ENCODE results near the gene LIX1L. TPM values are rescaled to one million over a fixed set of nuclear protein-coding genes. Genes with fewer than 3 reads are reported as not detected.

LIX1L gene
- total and polyA plus RNA-seq, 12 donors, result 7.1 to 30.0 (median 23.8) TPM

GRCh38 chr1:145963265-145964019 is 5.6 kb upstream of the LIX1L start:
- peaks cover 14 to 66% (median 55%) of the 10 kb centered on the region in 9 donors for H3K4me1 ChIP-seq
- DNase-seq (no peak), ATAC-seq (no peak)
- H3K27me3 ChIP-seq, result peaks cover 0 to 9% (median 0%) of the 10 kb centered on the region in 7 donors
- peak overlapping the region; percentile 33 to 74 (median 66) for H3K4me3 ChIP-seq
- 31 to 38% methylated on average over 5 of the region's 5 CpGs for WGBS, 2 donors
- no peak for TF ChIP-seq CTCF (IDR thresholded peaks at IDR 0.05)
- intact Hi-C loops (cut with DNase I), result loop anchor here in 3 of 10 donors (5.0 kb wide), 1 partner anchor 36 kb away; the partner anchor contains the start of gene RBM8A (in 3 of the 3)
- H3K9me3 ChIP-seq, result peaks cover 0 to 14% (median 6%) of the 10 kb centered on the region in 11 donors
- peak overlapping the region; percentile 62 to 96 (median 91) for H3K27ac ChIP-seq
- peaks cover 0 to 10% (median 0%) of the 10 kb centered on the region in 9 donors for H3K36me3 ChIP-seq

GRCh38 chr1:145962157-145963102 is 4.6 kb upstream of the LIX1L start:
- H3K36me3 ChIP-seq, result peaks cover 0 to 6% (median 0%) of the 10 kb centered on the region in 9 donors
- 4% methylated on average over 31 to 36 of the region's 36 CpGs for WGBS, 2 donors
- intact Hi-C loops (cut with DNase I), result loop anchor here in 3 of 10 donors (5.0 kb wide), 1 partner anchor 35 kb away; the partner anchor contains the start of gene RBM8A (in 3 of the 3)
- H3K4me1 ChIP-seq, result peaks cover 14 to 70% (median 59%) of the 10 kb centered on the region in 9 donors
- peak overlapping the region; percentile 56 to 73 (median 70) for H3K4me3 ChIP-seq
- peak in 3 of 8 donors; percentile 7 to 14 (median 8) for ATAC-seq
- TF ChIP-seq CTCF (IDR thresholded peaks at IDR 0.05), result no peak
- peak overlapping the region in 9 of 10 donors; percentile 46 to 96 (median 92) for H3K27ac ChIP-seq
- H3K9me3 ChIP-seq, result peaks cover 0 to 11% (median 5%) of the 10 kb centered on the region in 11 donors
- peaks cover 0 to 9% (median 0%) of the 10 kb centered on the region in 7 donors for H3K27me3 ChIP-seq
- DNase-seq, result peak; percentile 38 to 64

- TF ChIP-seq CTCF (IDR thresholded peaks at IDR 0.05), result no peak
- intact Hi-C loops (cut with DNase I), result loop anchor here in 3 of 10 donors (5.0 kb wide), 1 partner anchor 34 kb away; the partner anchor contains the start of gene RBM8A (in 3 of the 3)
- 1 to 2% methylated on average over 43 to 57 of the region's 57 CpGs for WGBS, 2 donors
- Histone ChIP-seq H3K36me3 (no peaks in the 10 kb centered on the region), H3K4me1 (peaks cover 14 to 77% (median 63%) of the 10 kb centered on the region in 9 donors), H3K9me3 (peaks cover 0 to 2% (median 0%) of the 10 kb centered on the region in 11 donors), H3K27me3 (peaks cover 0 to 9% (median 0%) of the 10 kb centered on the region in 7 donors), H3K27ac (peak overlapping the region; percentile 83 to 96 (median 91)), H3K4me3 (peak overlapping the region; percentile 56 to 73 (median 70))
- peak; percentile 11 to 50 for DNase-seq
- ATAC-seq, result peak in 2 of 8 donors; percentile 3 to 11
Observed at GRCh38 chr1:145961425-145962156, 3.8 kb upstream of the LIX1L start.

Data from heart right ventricle (tissue), 16 donors.